ENCODE data around the gene HMGCS2.
"Not testable (repeated sequence)": the region's sequence is repeated elsewhere in the genome, so short reads cannot be mapped to it uniquely, and the experiment has no call there.

Gene HMGCS2

GRCh38 chr1:119724611-119725218 is 44.0 kb downstream of the HMGCS2 start:
- no peak for DNase-seq

DNA sequence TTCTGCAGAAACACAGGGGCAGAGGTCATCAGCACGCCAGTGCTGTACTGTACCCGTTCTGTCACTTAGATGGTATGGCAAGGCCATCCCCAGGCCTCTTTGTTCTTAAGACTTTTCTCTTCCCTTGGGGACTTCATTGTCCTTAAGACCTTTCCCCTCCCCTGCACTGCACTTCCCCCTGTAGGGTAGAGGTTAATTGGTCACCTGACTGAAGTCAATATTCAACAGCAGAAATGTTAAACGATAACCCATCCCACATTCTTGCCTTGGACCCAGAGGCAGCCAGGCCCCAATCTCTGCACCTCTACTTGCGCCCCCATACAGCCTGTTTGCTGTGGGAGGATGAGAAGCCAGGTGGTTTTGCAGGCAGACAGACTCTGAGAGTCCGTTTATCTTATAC is 46.8 kb downstream of the HMGCS2 start:
- no peak for DNase-seq

DNA sequence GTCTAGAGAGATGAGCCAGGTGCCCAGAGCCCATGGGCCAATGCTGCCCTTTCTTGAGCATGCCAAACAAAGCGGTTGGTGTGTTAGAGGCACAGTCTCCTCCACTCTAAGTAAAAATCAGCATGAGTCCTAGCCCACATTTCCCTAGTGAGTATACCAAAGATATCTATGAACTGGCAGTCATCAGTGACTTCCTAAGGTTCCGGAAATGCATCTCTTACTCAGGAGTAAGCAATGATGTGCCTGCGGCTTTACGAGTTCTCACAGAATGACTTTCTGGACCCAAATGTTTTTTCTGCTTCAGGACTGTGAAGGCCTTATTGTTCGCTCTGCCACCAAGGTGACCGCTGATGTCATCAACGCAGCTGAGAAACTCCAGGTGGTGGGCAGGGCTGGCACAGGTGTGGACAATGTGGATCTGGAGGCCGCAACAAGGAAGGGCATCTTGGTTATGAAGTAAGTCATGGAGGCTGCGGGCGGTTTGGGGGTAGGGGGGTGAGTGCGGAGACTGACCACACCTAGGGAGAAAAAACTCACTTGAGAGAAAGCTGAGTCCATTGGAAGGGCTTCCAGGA is 47.8 kb downstream of the HMGCS2 start:
- no peak for DNase-seq

DNA sequence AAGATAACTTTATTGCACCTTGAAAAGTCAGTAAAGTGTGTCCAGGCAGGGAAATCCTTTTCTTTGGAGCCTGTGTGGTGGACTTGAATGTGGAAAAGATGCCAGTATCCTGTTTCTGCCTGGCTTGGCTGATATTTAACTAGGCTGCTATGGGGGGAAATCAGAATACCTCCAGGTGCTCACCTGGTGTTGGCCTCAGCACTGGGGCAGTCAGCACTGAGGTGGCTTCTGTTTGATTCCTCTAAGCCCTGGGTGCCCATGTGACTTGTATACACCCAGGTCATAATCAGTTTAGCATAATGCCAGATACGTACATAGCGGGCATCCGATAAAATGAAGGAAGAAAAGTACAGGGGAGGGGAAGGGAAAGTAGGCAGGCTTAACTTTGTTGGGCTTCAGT is 49.7 kb downstream of the HMGCS2 start:
- no peak for DNase-seq

DNA sequence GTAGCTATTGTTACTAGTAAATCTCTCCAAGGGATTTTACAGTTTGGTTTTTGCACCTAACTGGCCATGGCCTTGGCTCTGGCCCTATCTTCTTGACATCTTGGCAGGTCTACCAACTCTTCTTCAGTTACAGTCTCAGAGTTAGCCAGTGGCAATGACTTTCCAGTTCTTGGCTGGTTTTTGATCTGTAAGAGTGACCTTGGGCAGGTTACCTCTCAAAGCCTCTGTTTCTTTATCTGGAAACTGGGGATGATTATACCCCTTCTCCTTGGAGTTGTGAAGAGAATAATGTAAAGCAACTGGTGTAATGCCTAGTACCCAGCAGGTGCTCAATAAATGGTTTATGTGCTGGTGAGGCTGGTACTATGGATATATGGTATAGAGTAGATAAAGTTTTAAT is 50.3 kb downstream of the HMGCS2 start:
- DNase-seq: no peak

DNA sequence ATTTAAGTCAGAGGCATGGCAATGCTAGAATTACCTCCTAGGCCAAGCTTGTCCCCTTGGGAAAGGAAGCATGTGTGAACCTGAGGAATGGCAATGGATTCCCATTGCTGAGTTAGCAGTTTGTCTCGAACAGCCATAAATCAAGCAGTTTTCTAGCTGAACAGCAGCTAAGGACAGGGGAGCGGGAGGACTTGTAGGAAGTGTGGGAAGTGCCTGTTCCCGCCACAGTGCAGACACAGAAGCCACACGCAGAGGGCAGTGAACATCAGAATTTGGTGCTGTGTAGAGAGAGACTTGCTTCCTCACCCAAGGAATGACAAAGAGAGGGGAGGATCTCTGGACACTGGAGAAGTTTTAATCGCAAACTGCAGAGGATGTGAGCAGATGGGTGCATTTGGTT is 53.2 kb downstream of the HMGCS2 start:
- DNase-seq: no peak

DNA sequence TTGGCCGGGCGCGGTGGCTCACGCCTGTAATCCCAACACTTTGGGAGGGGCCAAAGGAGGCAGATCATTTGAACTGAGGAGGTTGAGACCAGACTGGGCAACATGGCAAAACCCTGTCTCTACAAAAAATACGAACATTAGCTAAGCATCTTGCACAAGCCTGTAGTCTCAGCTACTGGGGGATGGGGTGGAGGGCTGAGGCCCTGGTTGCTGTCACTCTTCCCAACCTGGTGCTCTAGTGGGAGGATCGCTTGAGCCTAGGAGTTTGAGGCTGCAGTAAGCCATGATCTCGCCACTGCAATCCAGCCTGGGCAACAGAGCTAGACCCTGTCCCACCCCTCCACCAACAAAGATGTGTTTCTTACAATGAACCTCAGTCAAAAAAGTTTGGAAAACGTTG is 54.1 kb downstream of the HMGCS2 start:
- no peak for DNase-seq

GRCh38 chr1:119713749-119714456 is 54.8 kb downstream of the HMGCS2 start:
- DNase-seq: no peak

GRCh38 chr1:119713039-119713748 is 55.5 kb downstream of the HMGCS2 start:
- DNase-seq: no peak

GRCh38 chr1:119712342-119713038 is 56.2 kb downstream of the HMGCS2 start:
- no peak for DNase-seq

DNA sequence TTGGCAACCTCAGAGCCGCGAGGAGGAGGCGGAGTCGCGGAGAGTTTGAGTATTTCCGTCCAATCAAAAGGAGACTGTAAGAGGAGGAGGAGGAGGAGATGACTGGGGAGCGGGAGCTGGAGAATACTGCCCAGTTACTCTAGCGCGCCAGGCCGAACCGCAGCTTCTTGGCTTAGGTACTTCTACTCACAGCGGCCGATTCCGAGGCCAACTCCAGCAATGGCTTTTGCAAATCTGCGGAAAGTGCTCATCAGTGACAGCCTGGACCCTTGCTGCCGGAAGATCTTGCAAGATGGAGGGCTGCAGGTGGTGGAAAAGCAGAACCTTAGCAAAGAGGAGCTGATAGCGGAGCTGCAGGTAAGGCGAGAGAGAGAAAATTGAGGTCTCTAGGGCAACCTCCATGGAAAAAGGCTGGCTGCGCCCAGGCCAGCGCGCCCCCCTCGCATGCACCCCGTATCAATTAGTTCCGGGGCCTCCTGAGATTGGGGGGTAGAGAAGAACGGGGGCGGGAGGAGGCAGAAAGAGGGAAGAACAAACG is 56.8 kb downstream of the HMGCS2 start, which contains the start of gene PHGDH:
Gene PHGDH, plus strand, starts transcription at position 131 of the 538 bp plus-strand sequence. Its CDS starts 89 bp downstream, at position 220.
- DNase-seq: peak; percentile 19

DNA sequence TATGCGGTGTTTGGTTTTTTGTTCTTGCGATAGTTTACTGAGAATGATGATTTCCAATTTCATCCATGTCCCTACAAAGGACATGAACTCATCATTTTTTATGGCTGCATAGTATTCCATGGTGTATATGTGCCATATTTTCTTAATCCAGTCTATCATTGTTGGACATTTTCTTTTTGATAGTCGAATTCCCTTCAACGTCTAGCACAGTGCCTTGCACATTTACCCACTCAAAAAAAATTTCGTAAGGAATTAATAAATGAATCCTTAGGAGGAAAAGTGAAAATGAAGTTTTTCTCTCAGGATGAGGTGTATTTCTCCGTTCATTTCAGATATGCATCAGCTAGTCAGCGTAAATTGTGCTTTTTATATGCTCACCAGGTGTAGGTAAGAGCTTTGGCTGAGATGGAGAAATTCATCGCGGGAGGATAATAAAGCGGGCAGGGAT is 57.3 kb downstream of the HMGCS2 start:
- not testable (repeated sequence) for DNase-seq

GRCh38 chr1:119706599-119706998 is 62.1 kb downstream of the HMGCS2 start:
- DNase-seq: not testable (repeated sequence)

DNA sequence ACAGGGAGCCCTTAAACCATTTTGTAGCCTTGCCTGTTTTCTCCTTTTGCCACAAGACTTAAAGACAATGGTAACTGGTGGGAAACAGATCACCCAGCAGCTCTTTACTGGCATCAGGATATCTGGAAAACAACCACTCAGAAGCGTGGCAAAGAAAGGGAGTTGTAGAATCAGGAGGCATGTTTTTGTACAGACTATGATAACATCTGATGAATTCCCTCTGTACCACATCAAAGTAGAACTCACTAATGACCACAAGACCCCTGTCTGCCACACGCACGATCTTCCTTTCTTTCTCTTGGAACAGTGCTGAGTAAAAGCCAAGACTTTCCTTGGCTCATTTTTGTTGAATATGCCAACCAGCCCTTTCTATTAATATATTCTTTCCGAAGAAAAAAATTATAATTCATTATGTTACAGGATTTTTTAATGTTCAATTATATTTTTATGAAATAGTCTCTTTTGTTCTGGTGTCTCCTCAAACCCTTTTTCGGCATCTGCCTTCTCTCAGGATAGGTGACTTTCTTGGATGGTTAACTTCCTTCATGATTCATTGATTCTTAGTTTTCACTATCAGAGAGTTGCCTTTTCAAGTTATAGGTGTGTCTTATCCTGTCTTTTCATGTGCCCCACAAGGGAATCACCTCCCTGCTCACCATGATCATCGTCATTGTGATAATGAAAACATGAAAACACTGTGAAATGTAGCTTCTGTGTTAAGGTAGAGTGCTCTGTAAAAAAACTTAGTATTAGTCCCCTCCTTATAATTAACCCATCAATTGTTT is 64.8 kb downstream of the HMGCS2 start:
- DNase-seq: no peak

DNA sequence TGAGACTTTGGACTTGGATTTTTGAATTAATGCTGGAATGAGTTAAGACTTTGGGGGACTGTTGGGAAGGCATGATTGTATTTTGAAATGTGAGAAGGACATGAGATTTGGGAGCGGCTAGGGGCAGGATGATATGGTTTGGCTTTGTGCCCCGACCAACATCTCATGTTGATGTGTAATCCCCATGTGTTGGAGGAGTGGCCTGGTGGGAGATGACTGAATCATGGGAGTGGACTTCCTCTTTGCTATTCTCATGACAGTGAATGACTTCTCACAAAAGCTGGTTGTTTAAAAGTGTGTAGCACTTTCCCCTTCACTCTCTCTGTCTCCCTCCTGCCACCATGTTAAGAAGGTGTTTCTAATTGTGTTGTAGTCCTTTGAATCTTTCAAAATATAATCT is 66.3 kb downstream of the HMGCS2 start:
- no peak for DNase-seq

GRCh38 chr1:119701659-119702058 is 67.0 kb downstream of the HMGCS2 start:
- DNase-seq: no peak

- DNase-seq: no peak
Measured at GRCh38 chr1:119700326-119700725, 68.4 kb downstream of the HMGCS2 start.
